ENCODE results near the gene TBC1D1.

The TBC1D1 gene

DNA sequence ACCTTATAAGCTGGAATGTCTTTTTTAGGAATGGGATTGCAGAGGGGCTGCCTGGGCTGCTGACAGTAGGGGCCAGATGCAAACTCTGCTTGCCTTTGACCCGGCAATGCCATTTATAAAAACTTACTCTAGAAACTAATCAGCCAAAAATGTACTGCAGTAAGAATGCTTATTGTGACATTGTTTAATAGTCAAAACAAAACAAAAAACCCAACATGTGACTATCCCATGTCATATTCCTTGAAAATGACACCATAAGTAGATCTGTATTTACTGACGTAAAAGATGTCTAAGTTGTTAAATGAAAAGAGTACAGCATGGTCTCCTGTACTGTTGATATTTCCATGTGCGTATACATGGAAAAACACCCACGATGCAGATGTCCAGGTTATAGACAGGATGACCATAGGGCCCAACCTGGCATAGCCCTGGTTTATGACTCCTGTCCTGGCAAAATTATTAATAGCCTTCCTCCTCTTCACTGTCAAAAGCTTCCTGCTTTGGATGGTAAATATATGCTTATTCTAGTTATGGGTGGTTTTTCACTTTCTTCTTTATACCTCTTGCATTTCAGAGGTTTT lies 208.2 kb downstream of the TBC1D1 start:
- Histone ChIP-seq H3K4me1 (ENCODE audit: insufficient read depth, insufficient read length) (no peaks in the 10 kb centered on the region), H3K36me3 (ENCODE audit: insufficient read depth, insufficient read length, low read length) (peaks cover 23% of the 10 kb centered on the region), H3K9me3 (ENCODE audit: insufficient read depth, low read length) (no peaks in the 10 kb centered on the region), H3K4me3 (ENCODE audit: insufficient read length, low read depth) (no peak overlapping the region), H3K9ac (ENCODE audit: insufficient read length, low read depth) (no peak overlapping the region), H3K27me3 (ENCODE audit: insufficient read depth, insufficient read length) (no peaks in the 10 kb centered on the region)
- DNase-seq (ENCODE audit: low read depth, low spot score) = no peak
- TF ChIP-seq ZNF274 (IDR thresholded peaks at IDR 0.05; ENCODE audit: low read depth, low read length) = no peak
- TF ChIP-seq SUZ12 (IDR thresholded peaks at IDR 0.05; ENCODE audit: extremely low read depth, insufficient read depth, insufficient read length) = no peak
- no peak for TF ChIP-seq YY1 (IDR thresholded peaks at IDR 0.05; ENCODE audit: insufficient read depth, insufficient read length)

DNA sequence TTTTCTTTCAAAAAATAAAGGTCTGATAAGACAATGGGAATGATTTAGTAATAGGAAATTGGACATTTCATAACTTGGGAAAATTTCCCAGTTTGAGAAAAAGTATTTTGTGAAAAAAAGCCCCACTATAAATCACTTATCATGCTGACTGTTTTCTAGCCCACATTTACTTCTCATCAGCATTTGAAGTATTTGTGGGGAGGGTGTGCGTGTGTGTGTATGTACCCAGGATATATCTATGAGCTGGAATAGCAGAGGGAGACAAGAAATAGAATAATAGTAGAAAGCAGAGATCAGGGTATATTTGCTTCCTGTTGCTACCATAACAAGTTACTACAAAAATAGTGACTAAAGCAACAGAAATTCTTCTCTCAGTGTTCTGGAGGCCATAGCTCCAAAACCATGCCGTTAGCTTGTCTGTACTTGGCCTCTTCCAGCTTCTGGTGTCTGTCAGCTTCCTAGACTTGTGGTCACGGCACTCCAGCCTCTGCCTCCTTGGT lies 209.1 kb downstream of the TBC1D1 start:
- Histone ChIP-seq H3K9me3 (ENCODE audit: insufficient read depth, low read length) (no peaks in the 10 kb centered on the region), H3K9ac (ENCODE audit: insufficient read length, low read depth) (no peak overlapping the region), H3K4me3 (ENCODE audit: insufficient read length, low read depth) (no peak overlapping the region), H3K27me3 (ENCODE audit: insufficient read depth, insufficient read length) (no peaks in the 10 kb centered on the region), H3K4me1 (ENCODE audit: insufficient read depth, insufficient read length) (no peaks in the 10 kb centered on the region), H3K36me3 (ENCODE audit: insufficient read depth, insufficient read length, low read length) (peaks cover 22% of the 10 kb centered on the region)
- DNase-seq (ENCODE audit: low read depth, low spot score) = no peak
- TF ChIP-seq YY1 (IDR thresholded peaks at IDR 0.05; ENCODE audit: insufficient read depth, insufficient read length) (no peak), ZNF274 (IDR thresholded peaks at IDR 0.05; ENCODE audit: low read depth, low read length) (no peak), SUZ12 (IDR thresholded peaks at IDR 0.05; ENCODE audit: extremely low read depth, insufficient read depth, insufficient read length) (no peak)

DNA sequence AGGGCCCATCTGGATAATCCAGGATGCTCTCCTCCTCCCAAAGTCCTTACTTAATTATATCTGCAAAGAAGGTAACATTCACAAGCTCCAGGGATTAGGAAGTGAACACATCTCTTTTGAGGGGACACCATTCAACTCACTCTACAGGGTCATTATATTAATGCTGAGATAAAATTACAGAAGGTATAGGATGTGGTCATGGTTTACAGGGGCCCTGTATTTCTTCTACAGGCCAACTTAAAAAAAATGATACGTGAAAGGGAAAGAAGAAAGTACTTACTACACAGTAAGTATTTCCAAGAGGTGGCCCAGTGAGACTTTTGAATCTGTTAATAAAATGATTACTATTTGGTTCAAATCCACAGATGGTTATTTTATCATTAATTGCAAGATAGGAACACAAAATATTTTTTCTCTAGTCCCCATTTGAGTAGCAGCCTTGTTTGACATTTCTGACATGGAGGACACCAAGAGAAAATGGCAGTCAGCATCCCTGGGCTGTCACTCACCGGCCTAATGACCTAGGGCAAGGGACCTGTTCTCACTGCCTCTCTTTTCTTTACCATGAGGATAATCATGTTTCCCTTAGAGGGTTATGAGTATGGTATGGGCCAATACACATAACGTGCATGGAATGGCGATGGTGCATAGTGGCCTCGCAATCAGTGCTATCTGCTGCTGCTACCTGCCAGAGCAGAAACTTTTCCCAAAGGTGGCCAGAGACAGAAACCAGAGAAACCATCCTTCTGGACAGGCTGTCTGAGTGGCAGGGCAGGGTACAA lies 209.8 kb downstream of the TBC1D1 start:
- Histone ChIP-seq H3K4me3 (ENCODE audit: insufficient read length, low read depth) (no peak overlapping the region), H3K4me1 (ENCODE audit: insufficient read depth, insufficient read length) (no peaks in the 10 kb centered on the region), H3K36me3 (ENCODE audit: insufficient read depth, insufficient read length, low read length) (peaks cover 26% of the 10 kb centered on the region), H3K9ac (ENCODE audit: insufficient read length, low read depth) (no peak overlapping the region), H3K9me3 (ENCODE audit: insufficient read depth, low read length) (no peaks in the 10 kb centered on the region), H3K27me3 (ENCODE audit: insufficient read depth, insufficient read length) (no peaks in the 10 kb centered on the region)
- DNase-seq (ENCODE audit: low read depth, low spot score) = no peak
- TF ChIP-seq YY1 (IDR thresholded peaks at IDR 0.05; ENCODE audit: insufficient read depth, insufficient read length) = no peak
- no peak for TF ChIP-seq SUZ12 (IDR thresholded peaks at IDR 0.05; ENCODE audit: extremely low read depth, insufficient read depth, insufficient read length)
- TF ChIP-seq ZNF274 (IDR thresholded peaks at IDR 0.05; ENCODE audit: low read depth, low read length) = no peak

DNA sequence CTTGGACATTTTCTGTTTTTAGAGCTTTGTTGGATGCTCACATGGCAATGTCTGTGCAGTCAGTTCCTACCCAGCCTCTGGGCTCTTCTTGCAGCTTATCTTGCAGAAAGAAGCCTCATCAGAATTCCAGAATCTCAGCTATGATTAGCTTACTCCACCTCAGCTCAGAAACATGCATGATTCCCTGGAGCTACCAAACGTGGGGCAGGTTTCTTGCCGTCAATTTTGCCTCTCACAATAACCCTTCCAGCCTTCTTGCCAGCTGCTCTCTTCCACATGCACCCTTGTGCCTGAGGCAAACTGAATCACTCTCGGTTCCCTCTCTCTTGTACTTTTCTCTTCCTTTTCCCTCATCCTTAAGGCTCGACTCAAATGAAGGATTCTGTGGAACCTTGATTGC lies 210.7 kb downstream of the TBC1D1 start:
- TF ChIP-seq ZNF274 (IDR thresholded peaks at IDR 0.05; ENCODE audit: low read depth, low read length) = no peak
- TF ChIP-seq SUZ12 (IDR thresholded peaks at IDR 0.05; ENCODE audit: extremely low read depth, insufficient read depth, insufficient read length) = no peak
- no peak for TF ChIP-seq YY1 (IDR thresholded peaks at IDR 0.05; ENCODE audit: insufficient read depth, insufficient read length)

DNA sequence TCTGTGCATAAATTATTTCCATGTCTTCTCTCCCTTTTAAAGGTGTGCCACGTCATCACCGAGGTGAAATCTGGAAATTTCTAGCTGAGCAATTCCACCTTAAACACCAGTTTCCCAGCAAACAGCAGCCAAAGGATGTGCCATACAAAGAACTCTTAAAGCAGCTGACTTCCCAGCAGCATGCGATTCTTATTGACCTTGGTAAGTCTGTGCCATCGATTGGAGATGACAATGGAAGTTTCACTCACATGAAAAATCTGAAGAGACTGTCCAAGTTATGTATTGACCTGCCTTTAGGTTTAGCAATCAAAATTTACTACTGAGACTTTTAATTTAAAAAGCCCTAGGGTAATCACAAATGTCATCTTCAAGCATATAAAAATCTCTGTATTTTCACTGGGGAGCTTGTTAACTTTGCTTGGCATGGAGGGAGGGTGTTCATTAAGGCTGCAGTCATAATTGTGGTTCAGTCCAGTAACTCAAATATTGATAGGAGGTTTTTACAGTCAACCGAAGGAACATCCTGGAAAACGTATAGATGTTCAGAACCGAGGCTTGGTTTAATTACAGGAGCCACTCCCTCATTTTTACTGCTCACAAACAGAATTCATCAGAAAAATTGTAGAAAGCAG lies 212.2 kb downstream of the TBC1D1 start:
- no peaks in the 10 kb centered on the region for H3K9me3 ChIP-seq (ENCODE audit: insufficient read depth, low read length)
- TF ChIP-seq ZNF274 (IDR thresholded peaks at IDR 0.05; ENCODE audit: low read depth, low read length) = no peak
- no peak for TF ChIP-seq SUZ12 (IDR thresholded peaks at IDR 0.05; ENCODE audit: extremely low read depth, insufficient read depth, insufficient read length)
- no peak for TF ChIP-seq YY1 (IDR thresholded peaks at IDR 0.05; ENCODE audit: insufficient read depth, insufficient read length)
- peaks cover 24% of the 10 kb centered on the region for H3K36me3 ChIP-seq (ENCODE audit: insufficient read depth, insufficient read length, low read length)
- H3K4me1 ChIP-seq (ENCODE audit: insufficient read depth, insufficient read length) = no peaks in the 10 kb centered on the region
- no peaks in the 10 kb centered on the region for H3K27me3 ChIP-seq (ENCODE audit: insufficient read depth, insufficient read length)
- no peak overlapping the region for H3K4me3 ChIP-seq (ENCODE audit: insufficient read length, low read depth)
- DNase-seq (ENCODE audit: low read depth, low spot score) = no peak
- no peak overlapping the region for H3K9ac ChIP-seq (ENCODE audit: insufficient read length, low read depth)

More for the DNA sequence above, 210.7 kb downstream of the TBC1D1 start:
- Histone ChIP-seq H3K27me3 (ENCODE audit: insufficient read depth, insufficient read length) (no peaks in the 10 kb centered on the region), H3K9ac (ENCODE audit: insufficient read length, low read depth) (no peak overlapping the region), H3K4me3 (ENCODE audit: insufficient read length, low read depth) (no peak overlapping the region), H3K9me3 (ENCODE audit: insufficient read depth, low read length) (no peaks in the 10 kb centered on the region), H3K36me3 (ENCODE audit: insufficient read depth, insufficient read length, low read length) (peaks cover 26% of the 10 kb centered on the region), H3K4me1 (ENCODE audit: insufficient read depth, insufficient read length) (no peaks in the 10 kb centered on the region)
- DNase-seq (ENCODE audit: low read depth, low spot score) = no peak

DNA sequence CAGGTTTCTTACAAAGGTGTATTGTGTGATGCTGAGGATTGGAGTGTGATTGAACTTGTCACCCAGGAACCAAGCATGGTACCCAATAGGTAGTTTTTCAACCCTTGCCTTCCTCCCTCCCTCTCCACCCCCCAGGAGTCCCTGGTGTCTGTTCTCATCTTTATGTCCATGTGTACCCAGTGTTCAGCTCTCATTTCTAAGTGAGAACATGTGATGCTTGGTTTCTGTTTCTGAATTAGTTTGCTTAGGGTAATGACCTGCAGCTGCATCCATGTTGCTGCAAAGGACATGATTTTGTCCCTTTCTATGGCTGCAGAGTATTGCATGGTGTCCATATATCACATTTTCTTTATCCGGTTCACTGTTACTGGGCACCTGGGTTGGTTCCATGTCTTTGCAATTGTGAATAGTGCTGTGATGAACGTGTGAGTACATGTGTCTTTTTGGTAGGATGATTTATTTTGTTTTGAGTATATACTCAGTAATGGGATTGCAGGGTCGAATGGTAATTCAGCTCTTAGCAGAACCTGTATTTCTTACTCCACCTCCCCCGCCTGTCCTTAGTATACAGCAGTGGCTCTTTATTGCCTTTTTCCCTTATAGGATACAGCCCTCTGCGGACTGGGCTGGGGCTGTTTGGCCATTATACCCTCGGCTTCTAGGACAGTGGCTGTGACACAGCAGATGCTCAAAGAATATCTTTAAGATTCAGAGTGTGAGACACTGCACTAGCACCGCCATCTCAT lies 214.8 kb downstream of the TBC1D1 start:
- Histone ChIP-seq H3K36me3 (ENCODE audit: insufficient read depth, insufficient read length, low read length) (peaks cover 29% of the 10 kb centered on the region), H3K9ac (ENCODE audit: insufficient read length, low read depth) (no peak overlapping the region)

More for the DNA sequence above, 214.8 kb downstream of the TBC1D1 start:
- Histone ChIP-seq H3K4me3 (ENCODE audit: insufficient read length, low read depth) (no peak overlapping the region), H3K4me1 (ENCODE audit: insufficient read depth, insufficient read length) (peaks cover 2% of the 10 kb centered on the region), H3K27me3 (ENCODE audit: insufficient read depth, insufficient read length) (no peaks in the 10 kb centered on the region), H3K9me3 (ENCODE audit: insufficient read depth, low read length) (no peaks in the 10 kb centered on the region)
- DNase-seq (ENCODE audit: low read depth, low spot score) = no peak
- no peak for TF ChIP-seq ZNF274 (IDR thresholded peaks at IDR 0.05; ENCODE audit: low read depth, low read length)
- no peak for TF ChIP-seq SUZ12 (IDR thresholded peaks at IDR 0.05; ENCODE audit: extremely low read depth, insufficient read depth, insufficient read length)
- no peak for TF ChIP-seq YY1 (IDR thresholded peaks at IDR 0.05; ENCODE audit: insufficient read depth, insufficient read length)
